ENCODE results near the gene CST9. TPM values are rescaled to one million over a fixed set of nuclear protein-coding genes. Genes with fewer than 3 reads are reported as not detected.

The CST9 gene
- total and polyA plus RNA-seq, 9 of the 15 experiments (the other 6 are each of a cell fraction or from before 2014, with no cell fraction given): not detected

GRCh38 chr20:23614163-23614562 is 8.4 kb upstream of the CST9 start:
- intact Hi-C loops (cut with micrococcal nuclease): no loop called here
- Histone ChIP-seq H3K9me3 (replicated peaks; ENCODE audit: control insufficient read depth, insufficient read depth, low read depth, low read length) (no peaks in the 10 kb centered on the region), H3K27ac (ENCODE audit: extremely low read depth, low read depth, low read length) (no peak overlapping the region), H3K4me3 (no peak overlapping the region), H3K79me2 (ENCODE audit: control insufficient read depth, insufficient read depth, low read length) (no peaks in the 10 kb centered on the region), H3K4me1 (replicated peaks in 1 of 2; ENCODE audit: control insufficient read depth in 2 of 2, insufficient read depth in 2 of 2, low read length in 2 of 2) (no peaks in the 10 kb centered on the region), H3K27me3 (ENCODE audit: control insufficient read depth in 2 of 2, insufficient read depth in 2 of 2, low read length in 2 of 2) (peaks cover 0 to 5% of the 10 kb centered on the region in 2 experiments; a peak in 2 of 5 replicates), H2AFZ (ENCODE audit: low read depth, low read length) (no peak overlapping the region), H3K9me1 (ENCODE audit: control insufficient read depth, insufficient read depth, low read length) (no peaks in the 10 kb centered on the region), H3K9ac (ENCODE audit: insufficient read depth in 1 of 2, low read depth in 2 of 2, low read length in 2 of 2) (no peak overlapping the region), H4K20me1 (replicated peaks; ENCODE audit: control insufficient read depth, insufficient read depth, low read length) (no peaks in the 10 kb centered on the region), H3K36me3 (ENCODE audit: control insufficient read depth, insufficient read depth, low read length) (no peaks in the 10 kb centered on the region), H3K4me2 (ENCODE audit: insufficient read depth, low read length) (no peak overlapping the region)
- 0% methylated on average over 5 of the region's 5 CpGs for WGBS (ENCODE audit: insufficient coverage, low coverage, missing lambda C conversion rate)
- TF ChIP-seq ZNF668 (CRISPR knock-in tag; IDR thresholded peaks at IDR 0.05) (no peak), CBFA2T3 (IDR thresholded peaks at IDR 0.05) (no peak), CUX1 (CRISPR knock-in tag; IDR thresholded peaks at IDR 0.05) (no peak), KAT7 (CRISPR knock-in tag; IDR thresholded peaks at IDR 0.05; ENCODE audit: borderline replicate concordance) (no peak), ELF2 (CRISPR knock-in tag; IDR thresholded peaks at IDR 0.05) (no peak), LEF1 (IDR thresholded peaks at IDR 0.05) (no peak), HEY1 (CRISPR knock-in tag; IDR thresholded peaks at IDR 0.05; ENCODE audit: borderline replicate concordance) (no peak), NR1H2 (CRISPR knock-in tag; IDR thresholded peaks at IDR 0.05) (no peak)
- in situ Hi-C loops (cut with MboI): loop anchor here (10.0 kb wide), 1 partner anchor 179 kb away; the partner anchor contains the start of gene CSTL1
- ATAC-seq (no peak), FAIRE-seq (no peak), DNase-seq (ENCODE audit: extremely low read depth in 1 of 4, low spot score in 3 of 4) (no peak)
- no TSS peak for BruUV-seq (replicated peaks)
- CTCF ChIA-PET (ENCODE audit: low intra/inter-chr PET ratio): no interaction called here
- POLR2A ChIA-PET: interaction anchor here (1.0 kb wide), 1 partner anchor 9 kb away, joined by 4 read pairs; no protein-coding TSS in a partner anchor
